Panc1 (cell line): Measurements from ENCODE around the gene MLN.
A peak's percentile ranks its signal among the peaks of the same experiment; 100 is the strongest.

ENCODE experiments used
- POLR2AphosphoS5 ChIP-seq: IDR thresholded peaks from 2 replicates; pipeline ENCODE4 v1.6.1; 2012; ENCODE audit warnings: mild to moderate bottlenecking, low read depth, low read length, moderate library complexity
- TF ChIP-seq, protein P1 (sequence below): fragments of 450-650 bp; IDR thresholded peaks from 2 replicates; pipeline ENCODE4 v1.5.1; 2017; ENCODE audit warnings: mild to moderate bottlenecking
- TF ChIP-seq, protein P2 (sequence below), 2 experiments: IDR thresholded peaks; 2 replicates each; pipeline ENCODE4 v1.6.1; 2011 to 2012; ENCODE audit warnings: low read depth in 2 of 2, control low read depth in 1 of 2, low read length in 1 of 2, mild to moderate bottlenecking in 1 of 2, moderate library complexity in 1 of 2; ENCODE audit not compliant: insufficient read depth in 1 of 2

DNA sequence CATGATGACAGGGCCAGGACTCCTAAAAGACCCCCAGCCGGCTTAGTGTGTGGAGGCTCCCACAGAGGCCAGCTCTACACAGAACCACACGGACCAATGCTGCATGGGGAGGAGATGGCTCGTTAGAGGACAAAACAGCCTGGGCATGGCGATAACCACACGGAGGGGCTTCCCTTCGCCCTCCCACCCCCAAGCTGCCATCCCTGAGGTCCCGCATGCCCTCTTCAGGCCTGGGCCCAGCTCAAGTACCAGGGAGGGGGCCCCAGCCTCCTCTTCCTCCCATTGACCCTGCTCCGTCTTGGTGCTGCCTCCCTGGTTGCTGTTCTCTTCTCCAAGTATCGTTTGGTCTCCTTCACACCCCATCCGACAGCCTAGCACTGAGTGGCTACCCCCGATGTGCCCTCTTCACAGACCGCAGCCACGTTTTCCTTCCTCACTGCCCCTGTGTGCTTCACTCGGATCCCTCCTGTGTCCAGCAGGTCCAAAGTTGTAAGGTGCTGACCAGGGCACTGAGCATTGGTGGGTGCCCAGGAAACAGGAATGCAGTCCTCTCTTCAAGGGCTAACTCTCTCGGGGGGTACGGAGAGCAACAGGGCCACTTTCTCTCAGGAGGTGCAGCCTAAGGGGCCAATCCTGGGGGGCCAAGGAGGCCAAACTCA is 9.6 kb upstream of the MLN start:
- TF ChIP-seq, protein P1, sequence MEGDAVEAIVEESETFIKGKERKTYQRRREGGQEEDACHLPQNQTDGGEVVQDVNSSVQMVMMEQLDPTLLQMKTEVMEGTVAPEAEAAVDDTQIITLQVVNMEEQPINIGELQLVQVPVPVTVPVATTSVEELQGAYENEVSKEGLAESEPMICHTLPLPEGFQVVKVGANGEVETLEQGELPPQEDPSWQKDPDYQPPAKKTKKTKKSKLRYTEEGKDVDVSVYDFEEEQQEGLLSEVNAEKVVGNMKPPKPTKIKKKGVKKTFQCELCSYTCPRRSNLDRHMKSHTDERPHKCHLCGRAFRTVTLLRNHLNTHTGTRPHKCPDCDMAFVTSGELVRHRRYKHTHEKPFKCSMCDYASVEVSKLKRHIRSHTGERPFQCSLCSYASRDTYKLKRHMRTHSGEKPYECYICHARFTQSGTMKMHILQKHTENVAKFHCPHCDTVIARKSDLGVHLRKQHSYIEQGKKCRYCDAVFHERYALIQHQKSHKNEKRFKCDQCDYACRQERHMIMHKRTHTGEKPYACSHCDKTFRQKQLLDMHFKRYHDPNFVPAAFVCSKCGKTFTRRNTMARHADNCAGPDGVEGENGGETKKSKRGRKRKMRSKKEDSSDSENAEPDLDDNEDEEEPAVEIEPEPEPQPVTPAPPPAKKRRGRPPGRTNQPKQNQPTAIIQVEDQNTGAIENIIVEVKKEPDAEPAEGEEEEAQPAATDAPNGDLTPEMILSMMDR = no peak
- TF ChIP-seq, protein P2, sequence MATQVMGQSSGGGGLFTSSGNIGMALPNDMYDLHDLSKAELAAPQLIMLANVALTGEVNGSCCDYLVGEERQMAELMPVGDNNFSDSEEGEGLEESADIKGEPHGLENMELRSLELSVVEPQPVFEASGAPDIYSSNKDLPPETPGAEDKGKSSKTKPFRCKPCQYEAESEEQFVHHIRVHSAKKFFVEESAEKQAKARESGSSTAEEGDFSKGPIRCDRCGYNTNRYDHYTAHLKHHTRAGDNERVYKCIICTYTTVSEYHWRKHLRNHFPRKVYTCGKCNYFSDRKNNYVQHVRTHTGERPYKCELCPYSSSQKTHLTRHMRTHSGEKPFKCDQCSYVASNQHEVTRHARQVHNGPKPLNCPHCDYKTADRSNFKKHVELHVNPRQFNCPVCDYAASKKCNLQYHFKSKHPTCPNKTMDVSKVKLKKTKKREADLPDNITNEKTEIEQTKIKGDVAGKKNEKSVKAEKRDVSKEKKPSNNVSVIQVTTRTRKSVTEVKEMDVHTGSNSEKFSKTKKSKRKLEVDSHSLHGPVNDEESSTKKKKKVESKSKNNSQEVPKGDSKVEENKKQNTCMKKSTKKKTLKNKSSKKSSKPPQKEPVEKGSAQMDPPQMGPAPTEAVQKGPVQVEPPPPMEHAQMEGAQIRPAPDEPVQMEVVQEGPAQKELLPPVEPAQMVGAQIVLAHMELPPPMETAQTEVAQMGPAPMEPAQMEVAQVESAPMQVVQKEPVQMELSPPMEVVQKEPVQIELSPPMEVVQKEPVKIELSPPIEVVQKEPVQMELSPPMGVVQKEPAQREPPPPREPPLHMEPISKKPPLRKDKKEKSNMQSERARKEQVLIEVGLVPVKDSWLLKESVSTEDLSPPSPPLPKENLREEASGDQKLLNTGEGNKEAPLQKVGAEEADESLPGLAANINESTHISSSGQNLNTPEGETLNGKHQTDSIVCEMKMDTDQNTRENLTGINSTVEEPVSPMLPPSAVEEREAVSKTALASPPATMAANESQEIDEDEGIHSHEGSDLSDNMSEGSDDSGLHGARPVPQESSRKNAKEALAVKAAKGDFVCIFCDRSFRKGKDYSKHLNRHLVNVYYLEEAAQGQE (IDR thresholded peaks at IDR 0.05; ENCODE audit: insufficient read depth in 1 of 2, low read depth in 2 of 2, low read length in 1 of 2) = peak; percentile 13 to 47; a peak in 2 of 4 replicates
- no peak for TF ChIP-seq POLR2AphosphoS5
